Liver (tissue), 3 donors: ENCODE data around the gene PPP6R2.

Experiments used
- EGR1 ChIP-seq, 2 donors: IDR thresholded peaks; 2 replicates each; pipeline ENCODE4 v1.6.1; 2016 to 2018; ENCODE audit warnings: antibody characterized with exemption in 2 of 2, low read depth in 2 of 2
- HNF4A ChIP-seq, 2 donors: conservative IDR thresholded peaks; 2 replicates each; pipeline ENCODE4 v1.6.1; 2016; ENCODE audit warnings: antibody characterized with exemption in 2 of 2, mild to moderate bottlenecking in 2 of 2
- RAD21 ChIP-seq, 2 donors: IDR thresholded peaks; 2 replicates each; pipeline ENCODE4 v1.6.1; 2016; ENCODE audit warnings: antibody characterized with exemption in 2 of 2, mild to moderate bottlenecking in 2 of 2
- SP1 ChIP-seq: IDR thresholded peaks from 2 replicates; pipeline ENCODE4 v1.6.1; 2018; ENCODE audit warnings: antibody characterized with exemption, mild to moderate bottlenecking
- YY1 ChIP-seq: IDR thresholded peaks from 2 replicates; pipeline ENCODE4 v1.6.1; 2016; ENCODE audit warnings: antibody characterized with exemption, mild to moderate bottlenecking
- TF ChIP-seq, protein P1 (sequence below): fragments of 150-350 bp; IDR thresholded peaks from 2 replicates; pipeline ENCODE4 v1.5.1; 2017; ENCODE audit warnings: improper control_type of control experiment, low read depth, low read length; ENCODE audit not compliant: missing input control
- TF ChIP-seq, protein P2 (sequence below): IDR thresholded peaks from 2 replicates; pipeline ENCODE4 v1.6.1; 2016; ENCODE audit warnings: antibody characterized with exemption
- donor health status: healthy.
- donor health status: healthy.

DNA sequence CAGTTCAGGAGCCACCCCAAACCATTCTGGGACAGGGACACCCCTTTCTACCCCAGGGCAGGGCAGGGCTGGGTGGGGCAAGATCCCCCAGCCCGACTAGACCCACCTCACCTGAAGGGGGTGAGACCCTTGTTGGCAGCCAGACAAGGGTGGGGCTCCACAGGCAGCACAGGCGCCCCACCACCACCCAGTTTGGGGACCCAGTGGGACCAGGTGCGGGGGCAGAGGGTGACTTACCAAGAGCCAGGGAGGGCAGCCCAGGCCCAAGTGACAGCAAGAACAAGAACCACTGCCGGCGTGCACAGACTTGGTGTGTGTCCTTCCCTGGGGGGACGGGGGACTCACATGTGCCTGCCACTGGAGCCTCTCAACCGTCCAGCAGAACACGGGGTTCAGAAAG is 140.4 kb downstream of the PPP6R2 start:
- TF ChIP-seq, protein P1, sequence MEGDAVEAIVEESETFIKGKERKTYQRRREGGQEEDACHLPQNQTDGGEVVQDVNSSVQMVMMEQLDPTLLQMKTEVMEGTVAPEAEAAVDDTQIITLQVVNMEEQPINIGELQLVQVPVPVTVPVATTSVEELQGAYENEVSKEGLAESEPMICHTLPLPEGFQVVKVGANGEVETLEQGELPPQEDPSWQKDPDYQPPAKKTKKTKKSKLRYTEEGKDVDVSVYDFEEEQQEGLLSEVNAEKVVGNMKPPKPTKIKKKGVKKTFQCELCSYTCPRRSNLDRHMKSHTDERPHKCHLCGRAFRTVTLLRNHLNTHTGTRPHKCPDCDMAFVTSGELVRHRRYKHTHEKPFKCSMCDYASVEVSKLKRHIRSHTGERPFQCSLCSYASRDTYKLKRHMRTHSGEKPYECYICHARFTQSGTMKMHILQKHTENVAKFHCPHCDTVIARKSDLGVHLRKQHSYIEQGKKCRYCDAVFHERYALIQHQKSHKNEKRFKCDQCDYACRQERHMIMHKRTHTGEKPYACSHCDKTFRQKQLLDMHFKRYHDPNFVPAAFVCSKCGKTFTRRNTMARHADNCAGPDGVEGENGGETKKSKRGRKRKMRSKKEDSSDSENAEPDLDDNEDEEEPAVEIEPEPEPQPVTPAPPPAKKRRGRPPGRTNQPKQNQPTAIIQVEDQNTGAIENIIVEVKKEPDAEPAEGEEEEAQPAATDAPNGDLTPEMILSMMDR: no peak
- TF ChIP-seq YY1: no peak
- no peak for TF ChIP-seq EGR1 (IDR thresholded peaks at IDR 0.05; ENCODE audit: low read depth in 2 of 2)
- TF ChIP-seq, protein P2, sequence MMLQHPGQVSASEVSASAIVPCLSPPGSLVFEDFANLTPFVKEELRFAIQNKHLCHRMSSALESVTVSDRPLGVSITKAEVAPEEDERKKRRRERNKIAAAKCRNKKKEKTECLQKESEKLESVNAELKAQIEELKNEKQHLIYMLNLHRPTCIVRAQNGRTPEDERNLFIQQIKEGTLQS: no peak
- no peak for TF ChIP-seq HNF4A (conservative IDR thresholded peaks at IDR 0.05)
- no peak for TF ChIP-seq SP1
- no peak for TF ChIP-seq RAD21 (IDR thresholded peaks at IDR 0.05)
